Thymus (tissue), 11 donors: ENCODE data around the gene CLNK. TPM values are rescaled to one million over a fixed set of nuclear protein-coding genes. Genes with fewer than 3 reads are reported as not detected.

ENCODE experiments used
- DNase-seq, 9 donors: peaks; one replicate each; pipeline ENCODE4 v3.0.0-alpha.2; 2013; ENCODE audit warnings: low spot score in 9 of 9, low read depth in 6 of 9, missing footprints in 1 of 9
- H3K27ac ChIP-seq, 2 donors: one replicate each; pipeline ENCODE4 v1.5.1; 2013; ENCODE audit warnings: control low read depth in 1 of 2, low read depth in 1 of 2, low read length in 1 of 2, mild to moderate bottlenecking in 1 of 2, moderate library complexity in 1 of 2
- H3K27me3 ChIP-seq, 2 donors: one replicate each; pipeline ENCODE4 v1.5.1; 2013; ENCODE audit warnings: low read length in 1 of 2; ENCODE audit not compliant: control insufficient read depth in 2 of 2, insufficient read depth in 1 of 2
- H3K36me3 ChIP-seq, 2 donors: one replicate each; pipeline ENCODE4 v1.5.1; 2013; ENCODE audit warnings: low read length in 1 of 2, mild to moderate bottlenecking in 1 of 2, moderate library complexity in 1 of 2; ENCODE audit not compliant: control insufficient read depth in 2 of 2, insufficient read depth in 2 of 2
- H3K4me1 ChIP-seq, 2 donors: one replicate each; pipeline ENCODE4 v1.5.1; 2013; ENCODE audit warnings: low read length in 2 of 2; ENCODE audit not compliant: control insufficient read depth in 2 of 2, insufficient read depth in 2 of 2
- H3K4me3 ChIP-seq, 2 donors: one replicate each; pipeline ENCODE4 v1.5.1; 2013; ENCODE audit warnings: low read length in 2 of 2, control low read depth in 1 of 2, mild to moderate bottlenecking in 1 of 2
- H3K9me3 ChIP-seq, 2 donors: one replicate each; pipeline ENCODE4 v1.5.1; 2013; ENCODE audit warnings: low read length in 1 of 2, mild to moderate bottlenecking in 1 of 2; ENCODE audit not compliant: control insufficient read depth in 2 of 2, insufficient read depth in 1 of 2
- WGBS: extraction: QIAGEN DNeasy Blood & Tissue Kit; methylation state at CpG from one replicate; pipeline ENCODE4 v1.1.7; 2013; 5-methylcytosine and 5-hydroxymethylcytosine counted together
- polyA plus RNA-seq: library from polyadenylated mRNA; stranded (reverse); fragments of 200-250 nt; gene quantifications from one replicate; pipeline ENCODE4 v1.2.3, GENCODE V29; 2013
- total RNA-seq: library from RNA; stranded (reverse); fragments of 120-200 nt; gene quantifications from one replicate; pipeline ENCODE4 v1.2.4, GENCODE V29; 2013
- donor health status: healthy.

Gene CLNK
- total and polyA plus RNA-seq, 2 donors = 1.9 to 2.6 TPM

DNA sequence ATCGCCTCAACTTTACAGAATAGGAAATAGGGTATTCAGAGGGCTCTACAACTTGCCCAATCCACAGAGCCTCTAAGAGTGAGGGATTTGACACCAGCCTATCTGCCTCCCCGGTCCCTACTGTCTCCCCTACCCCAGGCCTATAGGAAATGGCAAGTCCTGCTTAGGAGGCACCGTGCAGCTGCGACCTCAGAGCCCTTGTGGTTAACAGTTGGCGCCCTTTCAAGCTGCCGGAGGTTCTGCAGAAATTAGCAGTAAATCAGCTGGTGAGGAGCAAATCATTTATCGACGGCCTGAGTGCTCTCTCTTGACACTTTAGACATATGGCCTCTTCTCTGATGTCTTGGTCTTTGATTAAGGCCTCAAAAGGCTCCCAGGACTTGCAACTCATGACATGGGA, 96.9 kb downstream of the CLNK start:
- H3K27me3 ChIP-seq = no peaks in the 10 kb centered on the region
- no peak overlapping the region for H3K4me3 ChIP-seq
- peak in 8 of 9 donors; percentile 30 to 88 (median 61) for DNase-seq
- H3K36me3 ChIP-seq = no peaks in the 10 kb centered on the region
- WGBS = 4% methylated on average over 8 of the region's 8 CpGs
- peak overlapping the region in 1 of 2 donors; percentile 66 for H3K27ac ChIP-seq
- peaks cover 38 to 66% of the 10 kb centered on the region in 2 donors for H3K4me1 ChIP-seq
- peaks cover 0 to 6% of the 10 kb centered on the region in 2 donors for H3K9me3 ChIP-seq

GRCh38 chr4:10587296-10587695, 97.3 kb downstream of the CLNK start:
- DNase-seq = no peak
- Histone ChIP-seq H3K27ac (peak overlapping the region in 1 of 2 donors; percentile 66), H3K36me3 (no peaks in the 10 kb centered on the region), H3K27me3 (no peaks in the 10 kb centered on the region), H3K4me3 (no peak overlapping the region), H3K4me1 (peaks cover 38 to 66% of the 10 kb centered on the region in 2 donors), H3K9me3 (peaks cover 0 to 6% of the 10 kb centered on the region in 2 donors)
- WGBS = 51% methylated on average over 12 of the region's 12 CpGs

- H3K9me3 ChIP-seq = peaks cover 0 to under 1% of the 10 kb centered on the region in 2 donors
- H3K27ac ChIP-seq = peak overlapping the region in 1 of 2 donors; percentile 33
- DNase-seq = peak in 3 of 9 donors; percentile 35 to 71 (median 39)
- H3K4me3 ChIP-seq = no peak overlapping the region
- H3K27me3 ChIP-seq = no peaks in the 10 kb centered on the region
- peaks cover 26 to 49% of the 10 kb centered on the region in 2 donors for H3K4me1 ChIP-seq
- no peaks in the 10 kb centered on the region for H3K36me3 ChIP-seq
- WGBS = 13% methylated on average over 2 of the region's 2 CpGs
These were observed 100.5 kb downstream of the CLNK start for GRCh38 chr4:10584042-10584441.

DNA sequence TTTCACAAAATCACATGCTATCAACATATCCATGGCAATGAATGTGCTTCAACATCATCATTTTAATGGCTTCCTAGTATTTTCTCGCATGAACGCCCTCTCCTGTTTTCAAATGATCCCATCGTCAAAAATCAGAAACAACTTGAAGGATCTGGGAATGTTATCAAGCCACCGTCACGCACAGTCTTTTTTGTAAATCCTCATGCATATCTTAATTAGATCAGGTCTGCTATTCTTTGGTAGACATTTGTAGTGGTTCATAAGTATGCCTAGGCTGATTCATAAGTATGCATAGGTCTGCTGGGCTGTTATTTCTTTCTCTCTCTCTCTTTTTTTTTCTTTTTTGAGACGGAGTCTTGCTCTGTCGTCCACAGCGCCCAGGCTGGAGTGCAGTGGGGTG, 101.6 kb downstream of the CLNK start:
- Histone ChIP-seq H3K4me3 (no peak overlapping the region), H3K4me1 (peaks cover 27 to 42% of the 10 kb centered on the region in 2 donors), H3K9me3 (no peaks in the 10 kb centered on the region), H3K27me3 (no peaks in the 10 kb centered on the region), H3K27ac (no peak overlapping the region), H3K36me3 (no peaks in the 10 kb centered on the region)
- no peak for DNase-seq
- WGBS = 96% methylated on average over 8 of the region's 8 CpGs

- DNase-seq = peak in 5 of 9 donors; percentile 29 to 60 (median 39)
- H3K4me3 ChIP-seq = no peak overlapping the region
- H3K27ac ChIP-seq = no peak overlapping the region
- H3K4me1 ChIP-seq = peaks cover 20 to 42% of the 10 kb centered on the region in 2 donors
- H3K36me3 ChIP-seq = no peaks in the 10 kb centered on the region
- H3K9me3 ChIP-seq = no peaks in the 10 kb centered on the region
- 75% methylated on average over 3 of the region's 3 CpGs for WGBS
- H3K27me3 ChIP-seq = no peaks in the 10 kb centered on the region
These were observed 102.4 kb downstream of the CLNK start for GRCh38 chr4:10582059-10582686.

GRCh38 chr4:10581022-10581421, 103.5 kb downstream of the CLNK start:
- no peak for DNase-seq
- H3K4me3 ChIP-seq = no peak overlapping the region
- no peak overlapping the region for H3K27ac ChIP-seq
- H3K36me3 ChIP-seq = no peaks in the 10 kb centered on the region
- no peaks in the 10 kb centered on the region for H3K27me3 ChIP-seq
- 94% methylated on average over 3 of the region's 3 CpGs for WGBS
- H3K9me3 ChIP-seq = peaks cover 0 to 5% of the 10 kb centered on the region in 2 donors
- peaks cover 24 to 46% of the 10 kb centered on the region in 2 donors for H3K4me1 ChIP-seq

GRCh38 chr4:10579648-10580047, 104.9 kb downstream of the CLNK start:
- DNase-seq = no peak
- Histone ChIP-seq H3K4me1 (peaks cover 18 to 40% of the 10 kb centered on the region in 2 donors), H3K4me3 (no peak overlapping the region), H3K27me3 (no peaks in the 10 kb centered on the region), H3K27ac (no peak overlapping the region), H3K9me3 (peaks cover 0 to 5% of the 10 kb centered on the region in 2 donors), H3K36me3 (no peaks in the 10 kb centered on the region)
- 94% methylated on average over 1 of the region's 1 CpG for WGBS

GRCh38 chr4:10577508-10578426, 106.8 kb downstream of the CLNK start:
- Histone ChIP-seq H3K27ac (peak overlapping the region in 1 of 2 donors; percentile 50), H3K27me3 (no peaks in the 10 kb centered on the region), H3K4me1 (peaks cover 8 to 23% of the 10 kb centered on the region in 2 donors), H3K4me3 (no peak overlapping the region), H3K9me3 (peaks cover 0 to 5% of the 10 kb centered on the region in 2 donors), H3K36me3 (no peaks in the 10 kb centered on the region)
- no peak for DNase-seq
- WGBS = 79% methylated on average over 11 of the region's 11 CpGs

DNA sequence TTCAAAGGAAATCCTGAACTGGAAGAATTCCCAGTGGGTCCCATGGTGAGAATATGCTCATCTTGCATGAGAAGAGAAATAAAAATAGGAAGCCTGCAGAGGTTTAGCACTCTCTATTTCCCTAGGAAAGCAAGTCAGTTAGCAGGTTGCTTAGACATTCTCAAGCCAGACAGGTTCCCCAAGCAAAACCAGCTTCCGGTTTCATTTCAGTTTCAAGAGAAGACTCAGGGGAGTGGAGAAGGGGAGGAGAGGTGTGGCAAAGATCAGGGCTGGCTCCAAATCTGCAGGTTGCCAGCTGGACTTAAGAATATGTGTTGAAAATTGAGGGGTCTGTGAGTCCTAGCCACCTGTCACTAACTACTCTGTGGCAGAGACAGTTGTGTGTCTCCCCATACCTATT, 107.5 kb downstream of the CLNK start:
- Histone ChIP-seq H3K9me3 (peaks cover 0 to 5% of the 10 kb centered on the region in 2 donors), H3K4me1 (peaks cover 8 to 23% of the 10 kb centered on the region in 2 donors), H3K27ac (peak overlapping the region in 1 of 2 donors; percentile 50), H3K36me3 (no peaks in the 10 kb centered on the region), H3K4me3 (no peak overlapping the region), H3K27me3 (no peaks in the 10 kb centered on the region)
- 10% methylated on average over 1 of the region's 1 CpG for WGBS
- peak in 2 of 9 donors; percentile 33 to 67 for DNase-seq
